Renal pelvis (tissue), 4 donors: ENCODE results near the gene IQGAP1. TPM values are rescaled to one million over a fixed set of nuclear protein-coding genes. Genes with fewer than 3 reads are reported as not detected.
"Not testable (repeated sequence)": the region's sequence is repeated elsewhere in the genome, so short reads cannot be mapped to it uniquely, and the experiment has no call there.

Experiments
- DNase-seq: peaks from one replicate; pipeline ENCODE4 v3.0.0-alpha.2; 2013
- polyA plus RNA-seq, 3 donors: library from polyadenylated mRNA; unstranded; fragments of 120-200 nt; gene quantifications; one replicate each; pipeline ENCODE4 v1.2.1, GENCODE V29; 2013; ENCODE audit not compliant: insufficient read length in 3 of 3

IQGAP1 gene
- polyA plus RNA-seq, 3 donors: 127 to 186 (median 167) TPM

DNA sequence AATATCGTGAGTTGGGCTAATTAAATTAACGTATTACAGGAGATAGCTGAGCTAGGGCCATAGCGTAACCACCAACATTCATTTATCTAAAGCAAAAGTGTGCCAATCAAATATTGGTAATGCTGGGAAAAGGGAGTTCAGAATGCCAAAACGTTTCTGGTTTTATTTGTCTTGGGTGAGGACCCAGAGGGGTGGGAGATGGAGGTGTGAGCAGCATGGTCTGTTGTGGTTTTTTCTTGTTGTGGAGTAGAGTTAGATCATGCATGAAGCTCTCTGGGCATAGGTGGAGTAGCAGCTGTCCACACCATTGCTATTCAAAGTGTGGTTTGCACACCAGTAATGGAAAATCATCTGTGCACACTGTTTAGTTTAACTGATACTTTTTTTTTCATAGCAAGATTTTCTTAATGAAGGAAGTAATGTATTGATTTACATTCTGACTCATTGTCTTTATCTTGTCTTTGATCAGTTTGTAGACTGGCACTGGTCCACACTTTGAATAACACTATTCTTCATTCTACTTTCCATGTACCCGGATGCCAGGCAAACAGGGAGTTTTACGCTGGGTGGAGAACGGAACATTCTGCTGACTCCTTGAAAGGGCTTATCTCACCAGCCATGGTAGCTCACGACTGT lies 90.9 kb downstream of the IQGAP1 start:
- DNase-seq: no peak

DNA sequence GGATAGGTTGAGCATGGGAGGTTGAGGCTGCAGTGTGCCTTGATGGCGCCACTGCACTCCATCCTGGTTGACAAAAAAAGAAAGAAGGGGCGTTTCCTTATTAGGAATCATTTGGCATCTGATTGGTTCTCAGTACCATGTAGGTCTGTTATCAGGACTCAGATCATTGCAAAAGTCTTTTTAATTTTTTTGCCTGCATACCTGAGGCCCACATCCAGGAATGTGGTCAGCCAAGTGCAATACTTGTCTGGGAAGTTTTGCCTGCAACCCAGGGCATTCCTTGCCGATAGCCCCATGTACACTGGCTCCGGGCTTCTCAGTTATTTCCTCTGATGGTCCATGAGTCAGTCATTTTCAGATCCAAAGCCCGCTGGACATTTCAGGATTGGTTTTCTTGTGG lies 91.6 kb downstream of the IQGAP1 start:
- DNase-seq: peak; percentile 35

DNA sequence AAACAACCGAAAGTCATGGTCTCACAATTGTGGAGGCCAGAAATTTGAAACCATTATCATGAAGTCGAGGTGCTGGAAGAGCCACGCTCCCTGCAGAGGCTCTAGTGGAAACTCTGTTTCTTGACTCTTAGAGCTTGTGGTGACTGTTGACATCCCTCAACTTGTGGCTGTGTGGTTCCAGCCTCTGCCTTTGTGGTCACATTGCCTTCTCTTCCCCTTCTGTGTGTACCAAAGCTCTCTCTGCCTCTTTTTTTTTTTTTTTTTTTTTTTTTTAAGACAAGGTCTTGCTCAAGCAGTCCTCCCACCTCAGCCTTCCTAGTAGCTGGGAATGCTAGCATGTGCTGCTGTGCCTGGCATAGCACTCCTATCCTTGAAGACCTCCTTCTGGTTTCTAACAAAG lies 93.0 kb downstream of the IQGAP1 start:
- DNase-seq: no peak

DNA sequence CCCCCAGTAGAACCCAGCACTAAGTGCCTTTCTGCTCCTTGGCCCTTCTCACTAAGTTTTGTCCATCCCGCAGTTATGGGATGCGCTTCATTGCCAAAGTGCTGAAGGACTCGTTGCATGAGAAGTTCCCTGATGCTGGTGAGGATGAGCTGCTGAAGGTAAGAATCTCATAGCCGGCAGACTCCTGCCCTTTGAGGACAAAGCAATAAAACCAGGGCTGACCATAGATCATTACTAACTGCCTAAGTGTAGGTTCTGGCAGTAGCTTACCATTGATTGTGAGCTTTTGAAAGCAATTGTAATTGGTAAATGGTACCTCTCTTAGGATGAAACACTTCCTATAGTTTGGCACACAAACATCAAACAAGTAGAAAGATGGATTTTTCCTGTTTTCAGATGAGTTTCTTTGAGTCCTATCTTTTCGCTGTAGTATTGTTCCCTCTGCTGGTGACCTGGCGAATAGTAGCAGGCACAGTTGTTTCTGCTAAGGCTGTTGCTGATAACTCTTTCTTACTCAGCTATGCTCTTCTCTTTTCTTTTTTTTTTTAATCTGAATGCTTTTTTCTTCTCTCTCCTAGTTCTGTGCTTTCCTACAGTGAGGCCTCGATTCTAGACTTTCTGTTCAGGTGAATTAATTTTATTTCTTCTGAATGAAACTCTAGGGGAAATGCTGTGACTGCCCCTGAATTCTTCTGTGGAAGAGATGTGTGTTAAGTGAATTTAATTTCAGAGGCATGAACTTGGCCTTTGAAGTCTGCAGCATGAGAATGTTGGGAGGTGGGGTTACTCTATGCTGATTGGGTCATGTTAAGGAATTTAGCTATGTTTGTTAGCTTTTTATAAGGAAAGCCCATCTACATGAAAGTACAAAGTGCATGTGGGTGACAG lies 94.3 kb downstream of the IQGAP1 start:
- peak; percentile 51 for DNase-seq

DNA sequence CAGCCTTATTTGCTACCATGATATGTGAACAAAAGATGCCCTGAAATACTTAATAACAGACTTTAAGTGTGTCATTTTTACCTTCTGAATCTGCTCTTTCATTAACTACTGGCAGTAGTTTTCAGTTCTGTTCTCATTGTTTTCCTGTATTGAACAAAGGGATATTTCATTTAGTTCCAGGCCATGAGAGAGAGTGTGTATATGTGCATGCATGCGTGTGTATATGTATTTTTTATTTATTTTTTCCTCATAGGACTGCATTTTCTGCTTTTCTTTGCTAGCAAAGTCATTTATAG lies 94.9 kb downstream of the IQGAP1 start:
- DNase-seq: no peak

DNA sequence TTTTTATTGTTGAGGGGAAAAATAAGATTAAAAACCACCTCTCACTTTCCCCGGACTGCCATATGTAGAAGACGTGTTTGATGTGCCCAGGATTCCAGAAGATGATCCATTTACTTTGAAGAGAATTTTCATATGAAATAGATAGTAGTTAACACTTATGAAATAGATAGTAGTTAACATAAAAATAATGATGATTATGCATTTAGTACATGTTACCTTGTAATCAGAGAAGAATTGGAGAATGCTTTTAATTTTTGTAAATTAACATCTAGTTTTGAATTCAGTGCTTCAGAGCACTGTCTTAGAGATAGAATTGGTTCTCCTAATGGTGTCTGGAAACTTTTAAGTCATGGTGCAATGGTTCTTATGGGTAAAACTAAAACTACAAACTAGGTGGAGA lies 95.6 kb downstream of the IQGAP1 start:
- DNase-seq: no peak

DNA sequence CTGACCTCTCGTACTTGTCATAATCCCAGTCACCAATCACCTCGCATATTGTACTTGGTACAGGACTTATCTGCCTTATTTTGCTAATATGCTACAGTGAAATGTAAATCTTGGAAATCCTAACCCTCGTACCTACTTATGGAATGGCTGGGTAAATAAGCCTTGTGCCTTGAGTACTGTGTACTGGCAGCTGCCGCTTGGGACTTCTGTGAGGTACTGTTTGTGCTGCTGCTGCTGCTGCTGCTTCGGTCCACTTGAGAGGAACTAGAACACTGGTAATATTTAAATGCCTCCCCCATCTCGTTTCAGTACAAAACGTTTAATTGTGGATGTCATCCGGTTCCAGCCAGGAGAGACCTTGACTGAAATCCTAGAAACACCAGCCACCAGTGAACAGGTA lies 99.1 kb downstream of the IQGAP1 start:
- no peak for DNase-seq

DNA sequence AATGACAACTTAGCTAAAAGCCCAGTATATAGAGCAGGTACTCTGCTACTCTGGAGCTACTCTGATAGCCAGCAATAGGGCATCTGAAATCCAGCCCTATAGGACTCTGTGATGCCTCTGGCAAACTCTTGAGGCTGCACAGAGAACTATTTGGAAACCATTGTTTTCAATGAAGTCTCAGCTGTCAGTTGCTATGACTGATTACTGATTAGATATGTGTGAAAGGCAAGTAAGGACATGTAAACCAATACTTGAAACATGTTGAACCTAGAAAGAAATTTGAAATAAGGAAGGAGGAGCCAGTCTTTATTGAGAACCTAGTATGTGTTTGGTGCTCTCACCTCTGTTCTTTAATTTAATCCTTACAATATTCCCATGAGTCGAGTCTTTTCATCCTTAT lies 101.5 kb downstream of the IQGAP1 start:
- no peak for DNase-seq

DNA sequence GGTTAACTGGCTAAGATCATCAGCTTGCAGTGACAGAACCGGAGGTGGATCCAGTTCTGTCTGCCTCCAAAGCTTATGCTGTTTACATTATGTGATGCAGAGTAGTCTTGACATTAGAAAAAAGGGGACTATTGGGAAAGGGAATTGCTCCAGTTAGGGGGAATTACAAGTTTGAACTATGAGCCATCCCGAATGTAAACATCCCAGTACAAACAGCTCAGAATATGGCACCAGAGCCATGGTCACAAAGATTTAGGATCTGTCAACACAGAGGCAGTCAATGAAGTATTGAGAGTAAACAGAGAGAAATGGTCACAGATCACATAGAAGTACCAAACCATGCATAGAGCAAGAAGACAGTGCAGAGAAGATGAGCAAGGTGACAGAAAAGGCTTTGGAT lies 101.9 kb downstream of the IQGAP1 start:
- no peak for DNase-seq

DNA sequence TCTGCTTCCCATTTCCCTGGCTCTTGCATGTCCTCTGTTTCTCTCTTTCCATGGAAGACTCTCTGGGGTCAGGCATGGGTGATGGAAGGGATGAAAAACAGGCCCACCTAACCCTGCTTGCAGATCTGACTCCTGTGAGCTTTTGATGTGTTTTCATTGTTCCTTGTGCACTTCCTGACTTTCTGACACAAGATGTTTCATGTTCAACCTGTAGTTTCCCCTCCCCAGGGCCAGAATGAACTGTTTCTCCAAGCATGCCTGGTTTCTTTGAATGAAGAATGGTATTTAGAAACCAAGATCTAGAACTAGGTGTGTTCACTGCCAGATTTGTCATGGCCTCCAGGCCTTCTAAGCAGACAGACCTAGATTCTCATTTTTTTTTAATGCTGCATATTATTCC lies 105.6 kb downstream of the IQGAP1 start:
- DNase-seq: no peak

DNA sequence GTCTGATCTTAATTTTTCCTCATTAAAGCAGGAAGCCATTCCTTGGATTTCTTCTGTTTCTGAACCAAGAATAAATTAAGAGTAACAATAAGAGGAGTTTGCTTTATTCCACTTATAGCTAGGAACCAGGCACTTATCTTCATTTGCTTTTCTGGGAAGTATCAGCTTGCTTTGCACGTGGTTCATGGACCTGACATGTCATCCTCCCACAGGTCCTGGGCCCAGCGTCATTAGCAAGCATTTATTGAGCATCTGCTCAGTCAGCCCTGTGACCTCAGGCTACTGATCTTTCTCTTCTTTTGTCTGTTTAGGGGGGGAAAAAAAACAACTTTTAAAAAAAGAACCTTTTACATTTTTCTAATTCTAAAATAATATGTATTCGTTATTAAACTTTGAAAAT lies 107.0 kb downstream of the IQGAP1 start:
- DNase-seq: no peak

DNA sequence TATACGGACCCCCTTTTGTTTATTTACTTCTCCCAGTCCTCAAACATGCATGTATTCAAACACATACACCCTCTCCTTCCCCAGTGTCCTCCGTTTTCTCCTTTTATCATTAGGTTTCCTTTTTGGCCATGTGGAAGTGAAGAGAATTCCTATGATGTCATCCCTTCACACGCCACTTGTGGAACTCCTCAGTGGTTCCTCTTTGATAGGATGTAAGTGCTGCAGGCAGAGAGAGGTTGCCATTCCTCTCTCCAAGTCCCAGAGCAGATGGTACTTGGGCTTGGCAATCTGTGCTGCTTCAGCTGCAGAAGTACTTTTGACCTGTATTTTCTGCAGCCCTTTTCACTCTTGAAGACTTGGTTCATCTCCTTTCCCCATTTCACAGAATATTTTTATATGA lies 108.7 kb downstream of the IQGAP1 start:
- no peak for DNase-seq

DNA sequence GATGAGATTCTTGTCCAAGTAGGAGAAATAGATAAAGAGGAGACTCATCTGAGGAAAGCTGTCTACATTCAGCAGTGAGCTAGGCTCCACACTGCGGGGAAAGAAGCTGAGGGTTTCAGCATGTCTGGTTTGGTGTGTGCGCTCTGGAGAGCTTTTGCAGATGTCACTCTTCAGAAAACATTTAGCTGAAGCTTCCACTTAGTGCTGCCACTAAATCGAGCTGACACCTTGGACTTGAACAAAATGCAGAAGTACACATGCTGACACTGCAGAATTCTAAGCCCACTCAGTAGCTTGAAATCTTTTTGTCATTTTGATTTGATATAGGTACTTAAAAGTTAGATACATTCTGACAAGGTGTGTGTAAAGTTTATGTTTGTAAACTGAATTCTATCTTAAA lies 109.3 kb downstream of the IQGAP1 start:
- DNase-seq: no peak

DNA sequence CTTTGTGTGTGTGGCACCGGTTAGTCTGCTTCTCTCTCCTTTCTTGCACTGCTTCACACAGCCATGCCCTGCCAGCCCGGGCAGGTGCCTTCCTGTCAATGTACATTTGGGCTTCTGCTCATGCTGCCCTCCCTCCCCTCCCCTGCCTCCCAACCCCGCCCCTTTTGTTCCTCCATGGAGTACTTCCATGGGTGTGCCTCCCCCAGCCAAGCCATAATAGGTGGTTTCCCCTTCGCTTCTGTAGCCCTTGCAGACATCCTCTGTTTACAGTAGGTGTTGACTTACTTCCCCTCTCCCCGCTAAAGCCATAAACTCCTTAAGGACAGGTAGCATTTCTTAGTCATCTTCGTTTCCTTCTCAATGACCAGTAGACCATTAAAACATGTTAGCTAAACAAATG lies 109.9 kb downstream of the IQGAP1 start:
- DNase-seq: no peak

DNA sequence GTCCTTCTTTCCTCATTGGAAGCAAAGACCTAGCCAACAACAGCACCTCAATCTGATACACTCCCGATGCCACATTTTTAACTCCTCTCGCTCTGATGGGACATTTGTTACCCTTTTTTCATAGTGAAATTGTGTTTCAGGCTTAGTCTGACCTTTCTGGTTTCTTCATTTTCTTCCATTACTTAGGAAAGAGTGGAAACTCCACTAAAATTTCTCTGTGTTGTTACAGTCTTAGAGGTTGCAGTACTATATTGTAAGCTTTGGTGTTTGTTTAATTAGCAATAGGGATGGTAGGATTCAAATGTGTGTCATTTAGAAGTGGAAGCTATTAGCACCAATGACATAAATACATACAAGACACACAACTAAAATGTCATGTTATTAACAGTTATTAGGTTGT lies 112.1 kb downstream of the IQGAP1 start:
- DNase-seq: no peak

DNA sequence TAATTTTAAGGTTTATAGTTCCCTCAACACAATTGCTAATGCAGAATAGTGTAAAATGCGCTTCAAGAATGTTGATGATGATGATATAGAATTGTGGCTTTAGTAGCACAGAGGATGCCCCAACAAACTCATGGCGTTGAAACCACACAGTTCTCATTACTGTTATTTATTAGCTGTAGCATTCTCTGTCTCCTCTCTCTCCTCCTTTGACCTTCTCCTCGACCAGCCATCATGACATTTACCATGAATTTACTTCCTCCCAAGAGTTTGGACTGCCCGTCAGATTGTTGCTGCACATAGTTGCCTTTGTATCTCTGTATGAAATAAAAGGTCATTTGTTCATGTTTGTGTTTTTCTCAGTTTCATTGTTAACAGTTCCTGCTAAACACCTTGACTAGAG lies 113.9 kb downstream of the IQGAP1 start:
- DNase-seq: no peak

DNA sequence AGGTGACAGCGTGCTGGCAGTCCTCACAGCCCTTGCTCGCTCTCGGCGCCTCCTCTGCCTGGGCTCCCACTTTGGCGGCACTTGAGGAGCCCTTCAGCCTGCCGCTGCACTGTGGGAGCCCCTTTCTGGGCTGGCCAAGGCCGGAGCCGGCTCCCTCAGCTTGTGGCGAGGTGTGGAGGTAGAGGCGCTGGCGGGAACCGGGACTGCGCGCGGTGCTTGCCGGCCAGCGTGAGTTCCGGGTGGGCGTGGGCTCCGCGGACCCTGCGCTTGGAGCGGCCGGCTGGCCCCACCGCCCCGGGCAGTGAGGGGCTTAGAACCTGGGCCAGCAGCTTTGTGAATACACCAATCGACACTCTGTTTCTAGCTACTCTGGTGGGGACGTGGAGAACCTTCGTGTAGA lies 122.7 kb downstream of the IQGAP1 start:
- DNase-seq: not testable (repeated sequence)

DNA sequence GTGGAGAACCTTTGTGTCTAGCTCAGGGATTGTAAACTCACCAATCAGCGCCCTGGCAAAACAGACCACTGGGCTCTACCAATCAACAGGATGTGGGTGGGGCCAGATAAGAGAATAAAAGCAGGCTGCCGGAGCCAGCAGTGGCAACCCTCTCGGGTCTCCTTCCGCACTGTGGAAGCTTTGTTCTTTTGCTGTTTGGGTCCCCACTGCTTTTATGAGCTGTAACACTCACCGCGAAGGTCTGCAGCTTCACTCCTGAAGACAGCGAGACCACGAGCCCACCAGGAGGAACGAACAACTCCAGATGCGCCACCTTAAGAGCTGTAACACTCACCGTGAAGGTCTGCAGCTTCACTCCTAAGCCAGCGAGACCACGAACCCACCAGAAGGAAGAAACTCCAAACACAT lies 123.2 kb downstream of the IQGAP1 start:
- not testable (repeated sequence) for DNase-seq

DNA sequence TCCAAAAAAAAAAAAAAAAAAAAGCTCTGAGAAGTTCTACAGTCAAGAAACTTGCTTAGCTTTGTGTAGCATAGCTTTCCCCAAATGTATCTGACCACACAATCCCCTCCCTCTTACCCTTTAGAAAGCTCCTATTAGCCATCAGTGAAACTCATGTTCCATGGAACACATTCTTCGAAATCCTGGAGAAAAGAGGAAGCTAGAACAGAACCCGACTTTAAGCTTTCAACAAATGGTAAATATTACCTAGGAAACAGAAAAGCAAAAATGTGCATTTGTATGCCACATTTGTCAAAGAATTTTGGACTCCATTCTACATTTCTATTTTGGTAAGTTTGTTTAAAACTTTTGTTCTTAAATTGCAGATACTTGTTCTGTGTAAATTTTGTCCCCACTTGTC lies 124.2 kb downstream of the IQGAP1 start:
- no peak for DNase-seq

DNA sequence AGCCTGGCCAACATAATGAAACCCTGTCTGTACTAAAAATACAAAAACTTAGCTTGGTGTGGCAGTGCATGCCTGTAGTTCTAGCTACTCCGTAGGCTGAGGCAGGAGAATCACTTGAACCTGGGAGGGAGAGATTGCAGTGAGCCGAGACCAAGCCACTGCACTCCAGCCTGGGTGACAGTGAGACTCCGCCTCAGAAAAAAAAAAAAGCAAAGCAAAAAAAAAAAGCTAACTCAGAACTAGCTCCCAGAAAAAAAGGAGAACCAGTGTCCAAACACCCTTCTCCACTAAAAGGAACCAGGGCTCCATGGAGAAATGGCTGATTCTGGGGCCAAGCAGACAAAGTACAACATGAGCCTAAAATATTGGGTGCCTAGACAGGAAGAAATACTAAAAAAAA lies 124.9 kb downstream of the IQGAP1 start:
- no peak for DNase-seq

DNA sequence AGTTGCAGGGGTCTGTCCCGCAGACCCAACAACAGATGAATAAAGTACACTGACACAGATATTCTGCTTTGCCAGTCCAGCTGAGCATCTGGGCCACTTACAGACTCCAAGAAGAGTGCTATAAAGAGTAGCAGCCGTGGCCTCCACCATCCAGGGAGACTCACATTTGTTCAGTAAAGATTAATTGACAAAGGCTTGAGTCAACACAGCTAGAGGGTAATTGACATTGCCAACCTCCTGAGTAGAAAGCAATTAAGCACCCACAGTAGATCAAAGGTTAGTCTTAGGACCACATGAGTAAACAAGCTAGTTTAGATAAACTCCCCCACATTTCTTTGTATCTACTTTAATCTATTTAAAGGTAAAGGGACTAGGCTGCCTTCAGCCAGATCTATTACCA lies 125.4 kb downstream of the IQGAP1 start:
- DNase-seq: no peak

DNA sequence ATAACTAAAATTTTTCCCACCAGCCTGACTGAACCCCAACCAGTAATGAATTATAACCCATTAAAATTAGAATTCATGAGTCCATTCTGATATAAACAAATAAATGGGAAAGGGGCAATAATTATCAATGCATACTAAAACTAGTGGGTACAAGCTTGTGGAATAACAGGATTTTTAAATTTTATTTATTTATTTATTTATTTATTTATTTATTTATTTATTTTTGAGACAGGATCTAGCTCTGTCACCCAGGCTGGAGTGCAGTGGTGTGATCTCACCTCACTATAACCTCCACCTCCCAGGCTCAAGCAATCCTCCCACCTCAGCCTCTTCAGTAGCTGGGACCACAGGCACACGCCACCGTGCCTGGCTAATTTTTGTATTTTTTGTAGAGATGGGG lies 125.9 kb downstream of the IQGAP1 start:
- DNase-seq: not testable (repeated sequence)

DNA sequence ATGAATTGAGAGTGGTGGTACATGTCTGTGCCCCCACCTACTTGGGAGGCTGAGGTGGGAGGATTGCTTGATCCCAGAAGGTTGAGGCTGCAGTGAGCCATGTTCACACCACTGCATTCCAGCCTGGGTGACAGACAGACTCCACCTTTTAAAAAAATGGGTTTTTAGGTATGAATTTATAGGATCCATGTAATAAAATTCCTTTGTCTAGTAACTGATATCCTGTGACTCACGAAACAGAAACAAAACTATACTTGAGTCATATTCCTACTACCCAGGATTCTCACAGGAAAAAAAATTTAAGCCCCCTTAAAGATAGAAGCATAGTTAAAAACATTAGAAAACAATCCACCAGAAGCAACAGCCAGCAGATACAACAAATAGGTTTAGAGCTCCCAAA lies 131.6 kb downstream of the IQGAP1 start:
- DNase-seq: no peak

DNA sequence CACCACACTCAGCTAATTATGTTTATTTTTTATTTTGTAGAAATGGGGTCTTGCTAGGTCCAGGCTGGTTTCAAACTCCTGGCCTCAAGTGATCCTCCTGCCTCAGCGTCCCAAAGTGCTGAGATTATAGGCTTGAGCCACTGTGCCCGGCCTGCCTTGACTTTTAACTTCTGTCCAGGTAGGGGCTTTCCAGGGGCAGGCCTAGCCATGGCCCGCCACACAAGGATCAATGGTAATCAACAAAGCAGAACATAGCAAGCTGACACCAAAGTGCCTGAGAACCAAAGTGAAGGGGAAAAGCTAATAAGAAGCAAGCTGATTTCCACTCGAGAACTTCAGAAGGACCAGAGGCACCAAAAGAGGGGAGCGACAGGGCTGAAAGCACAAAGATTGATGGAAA lies 132.3 kb downstream of the IQGAP1 start:
- DNase-seq: no peak
